GM18909 (cell line): ENCODE results near the gene SOD2.

ENCODE experiments used
- ATAC-seq: cut with Tn5 transposase; IDR thresholded peaks from one replicate; pipeline ENCODE4 v1.9.1; 2021; ENCODE audit warnings: mild to moderate bottlenecking; ENCODE audit not compliant: unreplicated experiment, poor library complexity

Gene SOD2

GRCh38 chr6:159645640-159646039 lies 47.4 kb downstream of the SOD2 start:
- no peak for ATAC-seq
